Pancreas (tissue), 10 donors: ENCODE data around the gene ASTL. TPM values are rescaled to one million over a fixed set of nuclear protein-coding genes. Genes with fewer than 3 reads are reported as not detected.

ENCODE experiments used
- ATAC-seq, 4 donors: fragments of 200-7000 bp; cut with Tn5 transposase; one replicate each; pipeline versions ENCODE4 v1.8.0 to v1.9.1; 2020; ENCODE audit warnings: mild to moderate bottlenecking in 4 of 4, moderate library complexity in 4 of 4
- DNase-seq, 6 donors: peaks; one replicate each; pipeline ENCODE4 v3.0.0-alpha.2; 2020
- FAIRE-seq: peaks from 2 replicates; lab custom pipeline; 2012; peaks lifted over from hg19 to GRCh38; lab: Jason Lieb, UNC
- H3K27ac ChIP-seq, 4 donors: fragments of 200-600 bp; sonication (generic); 1 replicate in 3 of 4; 2 replicates in 1 of 4; pipeline versions ENCODE4 v1.5.0 to v1.8.0; 2020
- H3K27me3 ChIP-seq, 4 donors: fragments of 200-600 bp; one replicate each; pipeline ENCODE4 v1.8.0; 2021
- H3K36me3 ChIP-seq, 3 donors: fragments of 200-600 bp; sonication (generic) in 1 of 3; one replicate each; pipeline versions ENCODE4 v1.5.0 to v1.8.0; 2020 to 2021
- H3K4me1 ChIP-seq, 3 donors: fragments of 200-600 bp; one replicate each; pipeline ENCODE4 v1.8.0; 2021
- H3K4me3 ChIP-seq, 4 donors: fragments of 200-600 bp; sonication (generic) in 2 of 4; one replicate each; pipeline versions ENCODE4 v1.5.0 to v1.8.0; 2020 to 2021
- H3K9me3 ChIP-seq, 4 donors: fragments of 200-600 bp; one replicate each; pipeline ENCODE4 v1.8.0; 2021
- WGBS, 2 donors: extraction: QIAGEN DNeasy Blood & Tissue Kit; methylation state at CpG; one replicate each; pipeline ENCODE4 v1.1.7; 2013; 5-methylcytosine and 5-hydroxymethylcytosine counted together
- intact Hi-C, 3 donors: fragments of 100-400 bp; cut with DNase I; formaldehyde crosslinking; loops; one replicate each; pipeline versions ENCODE4 v1.11.1 to v1.14.2; 2022
- polyA plus RNA-seq, 2 donors: library from polyadenylated mRNA; stranded (reverse); fragments of 200-250 nt; gene quantifications; one replicate each; pipeline ENCODE4 v1.2.3, GENCODE V29; 2013
- total RNA-seq, 6 donors: library from RNA; stranded (reverse); fragmentation: NEBNext Ultra II Directional in 4 of 6; extraction: Animal tissue kit (Norgen Biotek cat#: 25700) in 4 of 6; gene quantifications; one replicate each; pipeline versions ENCODE4 v1.2.1 to v1.2.4, GENCODE V29; 2021 to 2023
- TF ChIP-seq, protein P1 (sequence below), 4 donors: fragments of 200-600 bp; sonication (generic) in 3 of 4; IDR thresholded peaks; one replicate each; pipeline versions ENCODE4 v1.5.0 to v1.8.0; 2021; ENCODE audit warnings: antibody characterized with exemption in 4 of 4
- donor health status: healthy with polysubstance abuse.
- donor health status: DM: no; HTN: no; CAD: no; lungs with moderate emphysema.
- donor health status: DM: no; HTN: no; CAD: no.
- donor health status: control.
- donor health status: control.
- donor health status: Bipolar disorder and iron deficiency.
- donor health status: DM: yes; HTN: yes; CAD: no.
- donor health status: DM: no; HTN: no; CAD: no.
- donor health status: DM: no; HTN: no; CAD: no.
- donor health status: DM: yes; HTN: yes; CAD: no.

ASTL gene
- total and polyA plus RNA-seq, 8 donors = 0.14 TPM; not detected in 7

DNA sequence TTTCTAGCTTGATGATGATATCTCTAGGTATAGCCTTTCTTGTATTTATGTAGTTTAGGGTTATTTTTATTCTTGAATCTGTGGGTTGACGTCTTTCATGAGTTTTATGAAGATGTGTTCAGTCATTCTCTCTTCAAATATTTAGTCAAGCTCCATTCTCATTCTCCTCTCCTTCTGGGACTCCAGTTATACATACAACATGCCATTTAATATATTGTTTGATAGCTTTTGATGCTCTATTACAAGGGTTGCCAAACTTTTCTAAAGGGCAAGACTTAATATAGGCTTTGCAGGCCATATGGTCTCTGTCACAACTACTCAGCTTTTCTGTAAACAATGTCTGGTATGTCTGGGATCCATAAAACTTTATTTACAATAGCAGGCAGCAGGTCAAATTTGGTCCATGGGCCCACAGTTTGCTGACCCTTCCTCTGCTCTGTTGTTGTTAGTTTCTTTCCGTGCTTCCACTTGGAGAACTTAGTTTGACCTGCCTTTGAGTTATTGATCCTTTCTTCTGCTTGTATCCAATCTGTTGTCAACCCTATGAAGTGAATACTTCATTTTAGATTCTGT is 63.0 kb downstream of the ASTL start:
- no peak for FAIRE-seq

DNA sequence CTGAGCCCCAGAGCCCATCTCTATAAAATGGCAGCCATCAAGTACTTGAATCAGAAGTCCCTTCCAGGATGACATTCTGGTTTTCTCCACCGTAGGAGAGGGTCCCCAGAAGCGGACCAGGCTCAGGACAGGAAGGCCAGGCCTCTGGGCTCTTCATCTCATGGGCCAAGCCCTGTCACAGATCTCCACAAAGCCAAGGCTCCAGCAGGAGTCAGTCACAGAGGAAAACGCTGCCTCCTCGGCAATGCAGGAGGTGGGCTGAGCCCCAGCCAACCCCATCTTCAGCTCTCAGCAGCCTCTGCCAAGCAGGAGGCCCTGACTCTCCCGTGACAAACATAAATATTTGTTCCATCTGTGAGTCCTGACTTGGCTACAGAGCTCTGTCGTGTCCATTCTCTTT is 64.1 kb downstream of the ASTL start:
- Histone ChIP-seq H3K27me3 (no peaks in the 10 kb centered on the region), H3K36me3 (no peaks in the 10 kb centered on the region), H3K4me1 (no peaks in the 10 kb centered on the region), H3K27ac (no peak overlapping the region), H3K4me3 (no peak overlapping the region), H3K9me3 (no peaks in the 10 kb centered on the region)
- intact Hi-C loops = no loop called here
- TF ChIP-seq, protein P1, sequence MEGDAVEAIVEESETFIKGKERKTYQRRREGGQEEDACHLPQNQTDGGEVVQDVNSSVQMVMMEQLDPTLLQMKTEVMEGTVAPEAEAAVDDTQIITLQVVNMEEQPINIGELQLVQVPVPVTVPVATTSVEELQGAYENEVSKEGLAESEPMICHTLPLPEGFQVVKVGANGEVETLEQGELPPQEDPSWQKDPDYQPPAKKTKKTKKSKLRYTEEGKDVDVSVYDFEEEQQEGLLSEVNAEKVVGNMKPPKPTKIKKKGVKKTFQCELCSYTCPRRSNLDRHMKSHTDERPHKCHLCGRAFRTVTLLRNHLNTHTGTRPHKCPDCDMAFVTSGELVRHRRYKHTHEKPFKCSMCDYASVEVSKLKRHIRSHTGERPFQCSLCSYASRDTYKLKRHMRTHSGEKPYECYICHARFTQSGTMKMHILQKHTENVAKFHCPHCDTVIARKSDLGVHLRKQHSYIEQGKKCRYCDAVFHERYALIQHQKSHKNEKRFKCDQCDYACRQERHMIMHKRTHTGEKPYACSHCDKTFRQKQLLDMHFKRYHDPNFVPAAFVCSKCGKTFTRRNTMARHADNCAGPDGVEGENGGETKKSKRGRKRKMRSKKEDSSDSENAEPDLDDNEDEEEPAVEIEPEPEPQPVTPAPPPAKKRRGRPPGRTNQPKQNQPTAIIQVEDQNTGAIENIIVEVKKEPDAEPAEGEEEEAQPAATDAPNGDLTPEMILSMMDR (IDR thresholded peaks at IDR 0.05) = no peak
- DNase-seq = no peak
- 65 to 75% methylated on average over 6 of the region's 6 CpGs for WGBS, 2 donors
- no peak for FAIRE-seq
- no peak for ATAC-seq

More for the DNA sequence above, 63.0 kb downstream of the ASTL start:
- Histone ChIP-seq H3K4me3 (no peak overlapping the region), H3K27me3 (no peaks in the 10 kb centered on the region), H3K27ac (no peak overlapping the region), H3K9me3 (no peaks in the 10 kb centered on the region), H3K36me3 (no peaks in the 10 kb centered on the region), H3K4me1 (no peaks in the 10 kb centered on the region)
- WGBS, 2 donors = 73 to 85% methylated on average over 2 of the region's 2 CpGs
- TF ChIP-seq, protein P1 (IDR thresholded peaks at IDR 0.05) = no peak
- intact Hi-C loops = no loop called here
- no peak for ATAC-seq
- no peak for DNase-seq

DNA sequence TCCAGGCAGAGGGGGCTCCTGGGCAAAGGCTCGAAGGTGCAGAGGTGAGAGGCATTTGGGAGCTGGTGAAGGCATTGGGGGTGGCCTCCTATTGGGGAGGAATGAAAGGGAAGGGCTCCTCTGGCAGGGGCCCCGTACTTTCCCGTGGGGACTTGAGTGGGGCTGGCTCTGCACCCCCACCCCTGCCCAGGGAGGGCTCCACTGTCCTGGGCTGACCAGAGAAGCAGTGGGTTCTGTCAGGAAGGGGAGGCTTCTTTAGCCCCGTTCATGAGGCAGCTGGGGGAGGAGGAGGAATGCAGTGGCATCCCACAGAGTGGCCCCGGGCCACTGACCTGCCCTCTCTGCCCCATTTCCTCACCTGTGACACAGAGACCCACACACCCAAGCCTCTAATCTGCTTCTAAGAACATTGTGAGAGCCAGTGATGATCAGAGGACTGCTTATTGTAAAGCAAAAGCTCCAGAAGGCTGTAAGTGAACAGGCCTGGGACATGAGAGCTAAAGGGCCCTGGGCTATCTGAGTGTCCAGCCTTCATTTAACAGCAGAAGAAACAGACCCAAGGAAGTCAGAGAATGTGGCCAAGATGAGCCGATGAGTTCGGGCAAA is 65.0 kb downstream of the ASTL start:
- Histone ChIP-seq H3K9me3 (no peaks in the 10 kb centered on the region), H3K4me3 (no peak overlapping the region), H3K27ac (no peak overlapping the region), H3K36me3 (no peaks in the 10 kb centered on the region), H3K27me3 (no peaks in the 10 kb centered on the region), H3K4me1 (no peaks in the 10 kb centered on the region)
- DNase-seq (no peak), FAIRE-seq (no peak), ATAC-seq (no peak)
- WGBS, 2 donors = 68 to 77% methylated on average over 7 of the region's 7 CpGs
- TF ChIP-seq, protein P1 (IDR thresholded peaks at IDR 0.05) = no peak
- intact Hi-C loops = no loop called here

Other genes with a start within 250 kb of the ASTL start
- 10 to 100 TPM in 5 of 6 donors, 1 to 10 TPM in 1; 6.2 to 36.2 (median 14.8) TPM for gene ANKRD36C, start 146.7 kb downstream of the ASTL start, total RNA-seq
- gene ANKRD36C, start 146.7 kb downstream of the ASTL start, polyA plus RNA-seq = 1 to 10 TPM; 2.2 to 5.3 TPM
- 1 to 10 TPM in 4 of 6 donors, under 1 TPM in 2; 0.23 to 2.0 (median 1.4) TPM for gene GPAT2, start 103.6 kb downstream of the ASTL start, total RNA-seq
- gene GPAT2, start 103.6 kb downstream of the ASTL start, polyA plus RNA-seq = 1 to 10 TPM in 1 of 2 donors, under 1 TPM in 1; 0.80 to 5.0 TPM
- under 1 TPM; 0.04 to 0.50 (median 0.25) TPM for gene ADRA2B, start 21.9 kb downstream of the ASTL start, total RNA-seq
- gene ADRA2B, start 21.9 kb downstream of the ASTL start, polyA plus RNA-seq = 1 to 10 TPM; 1.1 to 1.5 TPM
- 1 to 10 TPM in 4 of 6 donors, under 1 TPM in 2; 0.32 to 3.1 (median 1.2) TPM for gene DUSP2, start 6.9 kb upstream of the ASTL start, total RNA-seq
- gene DUSP2, start 6.9 kb upstream of the ASTL start, polyA plus RNA-seq = 1 to 10 TPM; 1.3 to 1.8 TPM
- 10 to 100 TPM; 37.1 to 65.1 (median 58.5) TPM for gene STARD7, start 70.3 kb upstream of the ASTL start, total RNA-seq
- 10 to 100 TPM; 21.7 to 29.5 TPM for gene STARD7, start 70.3 kb upstream of the ASTL start, polyA plus RNA-seq
- 10 to 100 TPM; 20.1 to 38.4 (median 24.9) TPM for gene TMEM127, start 127.5 kb upstream of the ASTL start, total RNA-seq
- 10 to 100 TPM in 1 of 2 donors, 1 to 10 TPM in 1; 8.2 to 12.6 TPM for gene TMEM127, start 127.5 kb upstream of the ASTL start, polyA plus RNA-seq
- 10 to 100 TPM; 25.2 to 34.4 (median 29.3) TPM for gene CIAO1, start 127.7 kb upstream of the ASTL start, total RNA-seq
- gene CIAO1, start 127.7 kb upstream of the ASTL start, polyA plus RNA-seq = 10 to 100 TPM; 25.0 to 40.0 TPM
- gene SNRNP200, start 167.0 kb upstream of the ASTL start, total RNA-seq = 10 to 100 TPM; 42.1 to 60.1 (median 47.8) TPM
- 10 to 100 TPM; 51.4 to 87.7 TPM for gene SNRNP200, start 167.0 kb upstream of the ASTL start, polyA plus RNA-seq
- 1 to 10 TPM in 2 of 6 donors, under 1 TPM in 4; 0.39 to 1.4 (median 0.77) TPM for gene ITPRIPL1, start 186.8 kb upstream of the ASTL start, total RNA-seq
- under 1 TPM; 0.38 to 0.49 TPM for gene ITPRIPL1, start 186.8 kb upstream of the ASTL start, polyA plus RNA-seq
- gene NCAPH, start 197.3 kb upstream of the ASTL start, total RNA-seq = under 1 TPM; 0.12 to 0.81 (median 0.39) TPM
- under 1 TPM; 0.05 to 0.23 TPM for gene NCAPH, start 197.3 kb upstream of the ASTL start, polyA plus RNA-seq